MM.1S (cell line): Measurements from ENCODE around the gene ZC3H12A.

Source experiments
- DNase-seq: peaks from one replicate; pipeline ENCODE4 v3.0.0-alpha.2; 2015
- H2AFZ ChIP-seq: fragments of 300-600 bp; sonication (generic); 2 replicates; pipeline ENCODE4 v1.6.0; 2016; ENCODE audit warnings: antibody characterized with exemption, low read length
- H3F3A ChIP-seq: fragments of 300-600 bp; sonication (generic); 2 replicates; pipeline ENCODE4 v1.6.1; 2016; ENCODE audit warnings: mild to moderate bottlenecking, antibody characterized with exemption, low read length, moderate library complexity, mixed read lengths; ENCODE audit not compliant: insufficient read depth
- H3K27ac ChIP-seq: fragments of 300-600 bp; sonication (generic); 2 replicates; pipeline ENCODE4 v1.5.1; 2016; ENCODE audit warnings: mild to moderate bottlenecking, low read length
- H3K27me3 ChIP-seq: fragments of 300-600 bp; sonication (generic); replicated peaks from 2 replicates; pipeline ENCODE4 v1.6.0; 2016; ENCODE audit warnings: low read length; ENCODE audit not compliant: insufficient read depth
- H3K36me3 ChIP-seq: fragments of 300-600 bp; sonication (generic); replicated peaks from 2 replicates; pipeline ENCODE4 v1.6.1; 2016; ENCODE audit warnings: mild to moderate bottlenecking, low read length, mixed read lengths; ENCODE audit not compliant: insufficient read depth
- H3K4me1 ChIP-seq: fragments of 300-600 bp; sonication (generic); 2 replicates; pipeline ENCODE4 v1.6.1; 2016; ENCODE audit warnings: low read length, mixed read lengths
- H3K4me2 ChIP-seq: fragments of 300-600 bp; sonication (generic); 2 replicates; pipeline ENCODE4 v1.6.0; 2016; ENCODE audit warnings: low read depth, low read length
- H3K4me3 ChIP-seq: fragments of 300-600 bp; sonication (generic); 2 replicates; pipeline ENCODE4 v1.5.1; 2016; ENCODE audit warnings: low read length, mixed read lengths
- H3K79me2 ChIP-seq: fragments of 300-600 bp; sonication (generic); 2 replicates; pipeline ENCODE4 v1.6.1; 2016; ENCODE audit warnings: mixed run types, low read length, mixed read lengths
- H3K9ac ChIP-seq: fragments of 300-600 bp; sonication (generic); 2 replicates; pipeline ENCODE4 v1.6.1; 2016; ENCODE audit warnings: low read length, mixed read lengths
- H3K9me2 ChIP-seq: fragments of 300-600 bp; sonication (generic); replicated peaks from 2 replicates; pipeline ENCODE4 v1.6.1; 2016; ENCODE audit warnings: mild to moderate bottlenecking, low read length, mixed read lengths; ENCODE audit not compliant: insufficient read depth
- H3K9me3 ChIP-seq: fragments of 300-600 bp; sonication (generic); replicated peaks from 2 replicates; pipeline ENCODE4 v1.6.1; 2016; ENCODE audit warnings: mild to moderate bottlenecking, low read length, mixed read lengths; ENCODE audit not compliant: insufficient read depth
- H4K20me1 ChIP-seq: fragments of 300-600 bp; sonication (generic); 2 replicates; pipeline ENCODE4 v1.6.1; 2016; ENCODE audit warnings: mild to moderate bottlenecking, low read length, moderate library complexity, mixed read lengths; ENCODE audit not compliant: insufficient read depth
- CTCF ChIP-seq: fragments of 300-600 bp; sonication (generic); IDR thresholded peaks from 2 replicates; pipeline ENCODE4 v1.5.1; 2016; ENCODE audit warnings: antibody characterized with exemption, low read length, mixed read lengths
- EZH2 ChIP-seq: fragments of 300-600 bp; sonication (generic); optimal IDR thresholded peaks from 2 replicates; pipeline ENCODE3; 2017; ENCODE audit warnings: low read depth, mild to moderate bottlenecking, antibody characterized with exemption, low read length, mixed read lengths
- EZH2phosphoT487 ChIP-seq: fragments of 300-600 bp; sonication (generic); IDR thresholded peaks from 2 replicates; pipeline ENCODE4 v1.6.1; 2018; ENCODE audit warnings: antibody characterized with exemption, low read length

ZC3H12A gene

GRCh38 chr1:37430103-37430985, 44.0 kb upstream of the ZC3H12A start:
- Histone ChIP-seq H2AFZ (no peak overlapping the region), H3K4me1 (no peaks in the 10 kb centered on the region), H3K4me2 (no peak overlapping the region), H3K27me3 (peaks cover 64% of the 10 kb centered on the region), H3K27ac (no peak overlapping the region), H3K36me3 (no peaks in the 10 kb centered on the region), H3K4me3 (no peak overlapping the region), H3K79me2 (no peaks in the 10 kb centered on the region), H3K9me2 (no peaks in the 10 kb centered on the region), H3F3A (no peaks in the 10 kb centered on the region), H3K9ac (no peak overlapping the region), H4K20me1 (no peaks in the 10 kb centered on the region), H3K9me3 (no peaks in the 10 kb centered on the region)
- TF ChIP-seq EZH2phosphoT487 = no peak
- no peak for TF ChIP-seq CTCF
- TF ChIP-seq EZH2 = no peak
- DNase-seq = no peak

GRCh38 chr1:37432716-37433115, 41.7 kb upstream of the ZC3H12A start:
- no peak for TF ChIP-seq EZH2
- no peak for TF ChIP-seq EZH2phosphoT487
- TF ChIP-seq CTCF = no peak; the same call in 1 of the 2 replicates
- Histone ChIP-seq H3K4me3 (no peak overlapping the region), H4K20me1 (no peaks in the 10 kb centered on the region), H3K9me3 (no peaks in the 10 kb centered on the region), H3K36me3 (no peaks in the 10 kb centered on the region), H3K9ac (no peak overlapping the region), H3K4me1 (no peaks in the 10 kb centered on the region), H3K79me2 (no peaks in the 10 kb centered on the region), H3F3A (no peaks in the 10 kb centered on the region), H3K9me2 (no peaks in the 10 kb centered on the region), H3K27me3 (peaks cover 85% of the 10 kb centered on the region), H3K4me2 (no peak overlapping the region), H3K27ac (no peak overlapping the region), H2AFZ (no peak overlapping the region)
- no peak for DNase-seq

GRCh38 chr1:37433171-37433570, 41.2 kb upstream of the ZC3H12A start:
- Histone ChIP-seq H3K4me2 (no peak overlapping the region), H4K20me1 (no peaks in the 10 kb centered on the region), H3K79me2 (no peaks in the 10 kb centered on the region), H3K9me2 (no peaks in the 10 kb centered on the region), H3F3A (no peaks in the 10 kb centered on the region), H3K27me3 (peaks cover 82% of the 10 kb centered on the region), H2AFZ (no peak overlapping the region), H3K9me3 (no peaks in the 10 kb centered on the region), H3K36me3 (no peaks in the 10 kb centered on the region), H3K4me3 (no peak overlapping the region), H3K4me1 (no peaks in the 10 kb centered on the region), H3K27ac (no peak overlapping the region), H3K9ac (no peak overlapping the region)
- TF ChIP-seq EZH2phosphoT487 (no peak), EZH2 (no peak), CTCF (no peak)
- DNase-seq = no peak
